Colonic mucosa (tissue), 4 donors: ENCODE measurements around the gene ALDH1A2. TPM values are rescaled to one million over a fixed set of nuclear protein-coding genes. Genes with fewer than 3 reads are reported as not detected.

Source experiments
- DNase-seq: peaks from one replicate; pipeline ENCODE4 v3.0.0-alpha.2; 2020
- H3K27ac ChIP-seq: fragments of 200-600 bp; one replicate; pipeline ENCODE4 v1.8.0; 2021
- H3K27me3 ChIP-seq: fragments of 200-600 bp; one replicate; pipeline ENCODE4 v1.8.0; 2021
- H3K36me3 ChIP-seq: fragments of 200-600 bp; one replicate; pipeline ENCODE4 v1.8.0; 2021
- H3K4me1 ChIP-seq: fragments of 200-600 bp; one replicate; pipeline ENCODE4 v1.8.0; 2021; ENCODE audit warnings: mild to moderate bottlenecking
- H3K4me3 ChIP-seq: fragments of 200-600 bp; one replicate; pipeline ENCODE4 v1.8.0; 2021
- H3K9ac ChIP-seq, 2 donors: one replicate each; pipeline ENCODE4 v1.7.0; 2013; ENCODE audit warnings: control low read depth in 2 of 2, low read depth in 2 of 2, low read length in 2 of 2
- H3K9me3 ChIP-seq: fragments of 200-600 bp; one replicate; pipeline ENCODE4 v1.8.0; 2021
- intact Hi-C: fragments of 100-400 bp; cut with DNase I; formaldehyde crosslinking; loops from one replicate; pipeline ENCODE4 v1.14.1; 2022
- total RNA-seq, 2 donors: library from RNA; stranded (reverse); fragmentation: NEBNext Ultra II Directional in 1 of 2; extraction: Animal tissue kit (Norgen Biotek cat#: 25700) in 1 of 2; gene quantifications; one replicate each; pipeline ENCODE4 v1.2.1, GENCODE V29; 2021
- TF ChIP-seq, protein P1 (sequence below): fragments of 200-600 bp; IDR thresholded peaks from one replicate; pipeline ENCODE4 v1.8.0; 2022; ENCODE audit warnings: antibody characterized with exemption, mild to moderate bottlenecking
- donor health status: healthy.
- donor health status: DM: no; HTN: no; CAD: no.
- donor health status: DM: no; HTN: no; CAD: no.

ALDH1A2 gene
- total RNA-seq, 2 donors from 2014 or later = 1.9 to 2.5 TPM

DNA sequence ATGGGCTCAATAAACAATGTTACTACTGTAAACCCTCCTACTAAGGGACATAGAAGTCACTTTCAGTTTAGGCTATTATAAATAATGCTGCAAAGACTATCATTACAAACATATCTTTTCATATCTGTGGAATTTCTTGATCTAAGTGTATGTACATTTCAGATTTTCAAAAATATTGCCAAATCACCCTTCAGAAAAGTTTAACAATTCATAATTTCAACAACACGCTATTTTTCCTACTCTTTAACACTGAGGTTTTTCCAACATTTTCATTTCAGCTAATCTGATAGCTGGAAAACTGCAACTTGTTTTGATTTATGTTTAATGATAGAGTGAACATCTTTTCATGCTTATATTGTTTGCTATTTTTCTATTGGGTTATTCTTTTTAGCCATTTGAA lies 69.0 kb downstream of the ALDH1A2 start:
- no peaks in the 10 kb centered on the region for H3K36me3 ChIP-seq
- no peak for DNase-seq
- no peak overlapping the region for H3K4me3 ChIP-seq
- H3K9ac ChIP-seq = no peak overlapping the region
- intact Hi-C loops = no loop called here
- no peaks in the 10 kb centered on the region for H3K9me3 ChIP-seq
- TF ChIP-seq, protein P1, sequence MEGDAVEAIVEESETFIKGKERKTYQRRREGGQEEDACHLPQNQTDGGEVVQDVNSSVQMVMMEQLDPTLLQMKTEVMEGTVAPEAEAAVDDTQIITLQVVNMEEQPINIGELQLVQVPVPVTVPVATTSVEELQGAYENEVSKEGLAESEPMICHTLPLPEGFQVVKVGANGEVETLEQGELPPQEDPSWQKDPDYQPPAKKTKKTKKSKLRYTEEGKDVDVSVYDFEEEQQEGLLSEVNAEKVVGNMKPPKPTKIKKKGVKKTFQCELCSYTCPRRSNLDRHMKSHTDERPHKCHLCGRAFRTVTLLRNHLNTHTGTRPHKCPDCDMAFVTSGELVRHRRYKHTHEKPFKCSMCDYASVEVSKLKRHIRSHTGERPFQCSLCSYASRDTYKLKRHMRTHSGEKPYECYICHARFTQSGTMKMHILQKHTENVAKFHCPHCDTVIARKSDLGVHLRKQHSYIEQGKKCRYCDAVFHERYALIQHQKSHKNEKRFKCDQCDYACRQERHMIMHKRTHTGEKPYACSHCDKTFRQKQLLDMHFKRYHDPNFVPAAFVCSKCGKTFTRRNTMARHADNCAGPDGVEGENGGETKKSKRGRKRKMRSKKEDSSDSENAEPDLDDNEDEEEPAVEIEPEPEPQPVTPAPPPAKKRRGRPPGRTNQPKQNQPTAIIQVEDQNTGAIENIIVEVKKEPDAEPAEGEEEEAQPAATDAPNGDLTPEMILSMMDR = no peak
- H3K27me3 ChIP-seq = no peaks in the 10 kb centered on the region
- no peaks in the 10 kb centered on the region for H3K4me1 ChIP-seq
- H3K27ac ChIP-seq = no peak overlapping the region

DNA sequence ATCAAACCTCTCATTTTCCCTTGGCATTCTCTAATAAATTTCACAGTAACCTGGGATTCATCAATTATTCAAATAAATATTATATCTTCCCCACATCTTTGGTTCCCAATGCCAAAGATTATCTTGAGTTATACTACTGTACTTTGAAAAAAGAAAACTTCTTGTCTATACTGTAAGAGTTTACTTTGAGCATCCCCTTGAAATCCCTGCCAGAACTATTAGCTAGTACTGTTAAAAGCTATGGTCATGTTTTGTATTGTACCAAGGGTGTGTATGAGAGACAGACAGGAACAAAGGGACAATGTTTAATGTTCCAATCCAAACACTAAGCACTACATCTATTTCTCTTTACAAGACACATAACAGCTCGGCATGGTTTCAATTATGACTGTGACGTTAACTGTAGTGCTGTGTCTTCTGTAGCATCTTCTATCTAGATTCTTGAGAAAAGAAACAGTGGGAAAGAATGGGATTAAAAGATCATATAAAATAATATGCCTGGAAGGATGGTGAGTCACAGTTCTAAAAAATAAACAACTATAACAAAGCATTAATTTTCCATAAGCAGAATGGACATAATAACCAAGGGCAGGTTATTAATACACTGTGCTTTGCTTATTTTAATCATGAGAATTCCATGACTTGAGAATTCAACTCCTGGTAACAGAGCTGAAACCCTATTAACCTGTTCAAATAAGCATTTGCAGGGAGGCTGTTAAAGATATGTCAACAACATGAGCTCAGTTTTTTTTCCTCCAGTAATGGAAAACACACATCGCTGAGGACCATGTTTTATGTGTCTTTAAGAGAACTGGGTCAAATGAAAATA lies 71.1 kb downstream of the ALDH1A2 start:
- intact Hi-C loops = no loop called here
- TF ChIP-seq, protein P1 = no peak
- Histone ChIP-seq H3K36me3 (no peaks in the 10 kb centered on the region), H3K27me3 (no peaks in the 10 kb centered on the region), H3K4me1 (no peaks in the 10 kb centered on the region), H3K9me3 (no peaks in the 10 kb centered on the region), H3K9ac (no peak overlapping the region), H3K4me3 (no peak overlapping the region), H3K27ac (no peak overlapping the region)
- no peak for DNase-seq

- Histone ChIP-seq H3K9me3 (no peaks in the 10 kb centered on the region), H3K9ac (no peak overlapping the region), H3K4me1 (no peaks in the 10 kb centered on the region), H3K27me3 (no peaks in the 10 kb centered on the region), H3K36me3 (no peaks in the 10 kb centered on the region), H3K27ac (no peak overlapping the region), H3K4me3 (no peak overlapping the region)
- intact Hi-C loops = no loop called here
- no peak for DNase-seq
- TF ChIP-seq, protein P1 = no peak
Measured at GRCh38 chr15:57993409-57994145, 71.9 kb downstream of the ALDH1A2 start.

DNA sequence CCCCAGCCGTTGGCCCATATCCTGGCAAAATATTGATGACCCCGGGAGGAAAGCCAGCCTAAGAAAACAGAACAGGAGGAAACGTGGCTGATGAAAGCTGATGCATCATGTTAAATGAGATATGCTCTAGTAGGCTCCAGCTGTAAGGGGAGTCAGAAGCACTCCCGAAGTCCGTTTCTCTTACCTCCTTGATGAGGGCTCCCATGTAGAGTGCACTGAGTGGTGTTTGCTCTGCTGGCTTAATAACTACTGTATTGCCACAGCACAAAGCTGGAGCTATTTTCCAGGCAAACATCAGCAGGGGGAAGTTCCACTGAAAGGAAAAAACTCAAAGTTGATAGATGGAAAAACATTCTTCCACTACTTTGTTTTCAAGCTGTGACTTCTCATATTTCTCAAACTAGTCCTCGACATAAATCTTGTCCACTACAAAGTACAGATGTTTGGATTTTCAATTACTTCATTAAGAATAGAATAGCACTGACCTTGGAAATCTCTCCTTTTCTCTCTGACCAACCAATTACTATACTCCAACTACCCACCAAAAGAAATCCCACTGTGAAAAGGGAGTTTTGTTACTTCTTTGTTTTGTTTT lies 72.7 kb downstream of the ALDH1A2 start:
- intact Hi-C loops = no loop called here
- TF ChIP-seq, protein P1 = no peak
- Histone ChIP-seq H3K4me1 (no peaks in the 10 kb centered on the region), H3K4me3 (no peak overlapping the region), H3K27me3 (no peaks in the 10 kb centered on the region), H3K9me3 (no peaks in the 10 kb centered on the region), H3K27ac (no peak overlapping the region), H3K36me3 (no peaks in the 10 kb centered on the region), H3K9ac (no peak overlapping the region)
- DNase-seq = no peak

GRCh38 chr15:57973534-57973933 lies 92.0 kb downstream of the ALDH1A2 start:
- Histone ChIP-seq H3K27ac (no peak overlapping the region), H3K36me3 (no peaks in the 10 kb centered on the region), H3K4me3 (no peak overlapping the region), H3K4me1 (no peaks in the 10 kb centered on the region), H3K27me3 (no peaks in the 10 kb centered on the region), H3K9me3 (no peaks in the 10 kb centered on the region), H3K9ac (no peak overlapping the region)
- intact Hi-C loops = loop anchor here (5.0 kb wide), 1 partner anchor 94 kb away; the partner anchor contains the start of gene ALDH1A2
- TF ChIP-seq, protein P1 = no peak
- no peak for DNase-seq
